ENCODE measurements around the gene TRMO.
A peak's percentile ranks its signal among the peaks of the same experiment; 100 is the strongest.
"Not testable (repeated sequence)": the region's sequence is repeated elsewhere in the genome, so short reads cannot be mapped to it uniquely, and the experiment has no call there.

The TRMO gene, protein sequence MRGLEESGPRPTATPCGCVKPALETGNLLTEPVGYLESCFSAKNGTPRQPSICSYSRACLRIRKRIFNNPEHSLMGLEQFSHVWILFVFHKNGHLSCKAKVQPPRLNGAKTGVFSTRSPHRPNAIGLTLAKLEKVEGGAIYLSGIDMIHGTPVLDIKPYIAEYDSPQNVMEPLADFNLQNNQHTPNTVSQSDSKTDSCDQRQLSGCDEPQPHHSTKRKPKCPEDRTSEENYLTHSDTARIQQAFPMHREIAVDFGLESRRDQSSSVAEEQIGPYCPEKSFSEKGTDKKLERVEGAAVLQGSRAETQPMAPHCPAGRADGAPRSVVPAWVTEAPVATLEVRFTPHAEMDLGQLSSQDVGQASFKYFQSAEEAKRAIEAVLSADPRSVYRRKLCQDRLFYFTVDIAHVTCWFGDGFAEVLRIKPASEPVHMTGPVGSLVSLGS

DNA sequence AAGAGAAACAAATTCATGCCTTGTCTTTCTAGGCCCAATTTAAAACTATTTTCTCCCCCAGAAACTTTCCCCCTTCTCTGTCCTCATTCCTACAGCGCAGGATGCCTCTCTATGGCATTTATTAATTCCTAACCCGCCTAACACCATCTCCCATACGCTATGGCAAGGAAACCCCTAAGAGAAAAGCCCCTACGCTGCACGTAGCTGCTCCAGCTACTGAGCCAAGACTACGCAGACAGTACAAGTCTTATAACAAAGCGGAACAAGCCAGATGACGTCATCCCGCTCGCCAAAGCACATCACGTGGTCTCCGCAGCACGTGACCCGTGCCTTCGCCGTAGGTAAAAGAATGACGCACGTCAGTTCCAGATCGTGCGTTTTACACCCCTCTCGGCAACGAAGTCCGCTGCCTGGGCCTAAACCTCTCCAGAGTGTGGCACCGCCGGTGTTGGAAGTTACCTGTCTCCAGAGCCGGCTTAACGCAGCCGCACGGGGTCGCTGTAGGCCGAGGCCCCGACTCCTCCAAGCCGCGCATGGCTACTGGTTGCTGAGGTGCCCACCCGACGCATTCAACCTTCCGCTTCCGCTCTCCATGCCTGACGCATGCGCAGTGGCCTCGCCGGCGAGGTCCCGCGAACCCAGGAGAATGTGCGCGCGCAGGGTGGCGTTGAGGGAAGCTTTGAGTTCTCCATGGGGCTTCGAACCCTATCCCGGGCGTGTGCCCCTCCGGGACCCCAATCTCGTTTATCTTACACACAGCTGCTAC, at the start of gene TRMO:
TSS of gene TRMO (minus strand) at position 542 of the 766 bp plus-strand sequence. CDS start at position 535, 7 bp downstream.
- peak; percentile 98 for DNase-seq (ENCODE audit: low read depth)

DNA sequence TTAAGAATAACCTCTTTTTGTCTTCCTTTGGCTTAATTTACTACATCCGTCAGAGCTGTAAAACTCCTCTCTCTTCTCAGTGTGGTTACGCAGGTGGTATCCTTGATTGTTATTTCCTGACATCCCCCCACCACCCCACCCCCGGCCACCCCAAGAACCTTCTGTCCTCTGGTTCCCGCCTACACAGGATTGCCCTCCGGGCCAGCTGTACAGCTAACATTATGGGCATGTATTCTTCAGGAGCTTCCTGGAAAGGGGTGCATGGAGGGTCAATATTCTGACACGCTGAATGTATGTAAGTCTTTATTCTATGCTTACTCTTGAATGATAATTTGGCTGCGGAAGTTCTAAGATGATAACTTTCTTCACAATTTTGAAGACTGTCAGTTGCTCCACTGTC, 47.9 kb upstream of the TRMO start:
- no peak for DNase-seq (ENCODE audit: low read depth)

DNA sequence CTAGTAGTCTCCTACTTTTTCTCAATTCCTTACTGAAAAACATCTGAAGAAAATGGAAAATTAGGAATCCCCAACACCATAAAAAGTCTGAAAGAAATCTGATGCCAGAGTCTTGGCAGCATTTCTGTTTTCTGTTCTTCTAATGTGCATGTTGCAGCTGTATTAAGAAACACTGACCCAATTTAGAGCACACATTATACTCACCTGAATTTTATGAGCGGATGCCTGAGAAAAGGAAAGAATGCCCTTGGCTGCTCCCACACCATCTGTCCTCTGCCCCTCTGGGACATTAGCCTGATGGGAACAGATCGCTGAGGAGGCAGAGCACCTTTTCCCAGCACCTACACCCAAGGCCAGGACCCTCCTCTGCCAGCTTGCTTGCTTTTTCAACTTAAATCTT, 46.7 kb upstream of the TRMO start:
- DNase-seq (ENCODE audit: low read depth): no peak

DNA sequence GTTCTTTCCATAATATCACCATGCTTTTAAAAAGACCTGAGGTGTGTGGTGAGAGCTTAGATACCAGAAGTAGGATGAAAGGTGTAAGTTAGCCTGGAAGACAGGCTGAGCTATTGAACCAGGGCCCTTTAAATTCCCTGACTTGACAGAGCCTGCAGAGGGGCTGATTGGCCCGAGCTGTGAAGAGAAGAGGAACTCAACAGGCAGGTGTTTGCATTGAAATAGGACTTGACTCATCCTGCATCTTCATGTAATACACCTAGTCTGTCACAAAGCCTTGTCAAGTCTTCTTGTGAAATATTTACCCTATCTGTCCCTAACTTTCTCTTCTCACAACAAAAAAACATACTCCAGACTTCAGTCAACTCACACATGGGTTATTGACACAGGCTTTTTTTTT, 44.2 kb upstream of the TRMO start:
- DNase-seq (ENCODE audit: low read depth): no peak

DNA sequence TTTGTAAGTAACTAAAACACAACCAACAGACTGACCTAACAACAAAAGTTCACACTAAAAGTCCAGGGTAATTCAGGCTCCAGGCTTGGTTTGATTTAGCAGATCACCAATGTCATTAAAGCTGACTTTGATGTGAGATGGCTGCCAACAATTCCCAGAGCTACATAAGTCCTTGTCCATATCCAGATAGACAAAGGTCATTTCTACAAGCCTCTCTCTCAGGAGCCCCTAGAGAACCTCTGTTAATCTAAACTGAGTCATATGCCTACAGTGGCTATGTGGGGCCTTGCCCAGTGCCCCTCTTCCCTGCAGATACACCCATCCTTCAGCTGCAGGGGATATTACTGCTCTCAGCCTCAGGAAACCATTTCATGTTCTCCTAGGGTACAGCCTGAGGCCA, 42.6 kb upstream of the TRMO start:
- DNase-seq (ENCODE audit: low read depth): no peak

DNA sequence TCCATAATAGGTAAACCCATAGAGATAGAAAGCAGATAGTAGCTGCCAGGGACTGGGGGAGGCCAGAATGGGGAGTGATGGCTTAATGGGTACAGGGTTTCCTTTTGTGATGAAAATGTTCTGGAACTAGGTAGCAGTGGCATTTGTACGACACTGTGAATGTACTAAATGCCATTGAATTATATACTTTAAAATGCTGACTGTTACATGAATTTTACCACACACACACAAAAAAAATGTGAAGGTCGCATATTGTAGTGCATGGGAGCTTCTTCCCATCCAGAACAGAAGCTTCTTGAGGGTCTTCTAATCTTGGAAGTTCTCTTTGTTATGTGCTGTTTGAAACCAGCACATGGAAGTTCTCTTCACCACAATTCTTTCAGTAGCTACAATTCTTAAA, 40.9 kb upstream of the TRMO start:
- no peak for DNase-seq (ENCODE audit: low read depth)

DNA sequence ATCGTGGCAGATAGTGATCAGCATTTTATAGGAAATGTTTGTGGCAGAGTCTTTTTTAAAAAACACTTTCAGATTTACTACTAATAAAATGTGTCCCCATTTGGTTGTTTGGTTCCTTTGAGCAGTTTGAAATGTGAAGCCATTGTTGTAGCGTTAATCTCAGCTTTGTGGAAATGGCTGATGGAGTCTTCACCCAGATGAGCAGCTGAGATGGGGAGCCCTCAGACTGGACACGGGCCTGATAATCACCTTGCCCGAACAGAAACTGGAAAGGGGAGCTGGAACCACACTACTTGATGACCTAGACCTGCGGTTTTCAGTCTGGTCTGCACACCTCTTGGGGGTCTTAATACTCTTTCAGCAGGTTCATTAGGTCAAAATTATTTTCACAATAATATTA, 40.3 kb upstream of the TRMO start:
- no peak for DNase-seq (ENCODE audit: low read depth)

DNA sequence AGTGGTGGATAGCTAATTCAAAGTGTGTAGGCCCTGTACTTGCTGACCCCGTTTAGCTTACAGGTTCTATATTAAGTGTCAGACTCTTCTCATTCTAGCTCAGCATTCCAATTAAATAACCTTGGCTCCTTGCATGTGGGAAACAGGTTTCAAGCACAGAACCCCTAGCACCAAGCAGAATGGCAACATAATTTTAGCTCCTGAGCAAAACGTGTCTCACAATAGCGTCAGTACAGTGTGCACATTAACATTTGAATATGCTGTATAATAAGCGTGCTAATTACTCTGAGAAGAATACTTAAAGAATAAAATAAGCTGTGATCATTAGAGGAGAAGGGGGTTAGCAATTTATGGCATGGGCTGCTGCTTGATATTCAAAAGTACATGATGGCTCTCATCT, 39.8 kb upstream of the TRMO start:
- DNase-seq (ENCODE audit: low read depth): no peak

DNA sequence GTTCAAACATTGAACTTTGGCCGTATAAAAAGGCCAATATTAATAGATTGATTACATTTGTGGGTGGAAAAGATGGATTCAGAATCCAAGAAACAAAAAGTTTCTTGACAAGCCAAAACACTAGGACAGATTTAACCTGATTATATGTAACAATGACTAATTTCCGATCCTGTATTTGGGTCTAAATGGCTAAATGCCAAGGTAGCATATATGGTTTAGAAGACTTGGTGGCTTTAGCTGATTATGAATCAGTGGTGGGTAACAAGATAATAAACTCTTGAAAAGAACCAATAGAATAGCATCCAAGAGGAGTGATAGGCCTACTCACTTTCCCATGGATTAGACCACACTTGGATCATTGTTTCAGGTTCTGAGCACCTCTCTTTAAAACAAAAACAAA, 39.1 kb upstream of the TRMO start:
- DNase-seq (ENCODE audit: low read depth): no peak

DNA sequence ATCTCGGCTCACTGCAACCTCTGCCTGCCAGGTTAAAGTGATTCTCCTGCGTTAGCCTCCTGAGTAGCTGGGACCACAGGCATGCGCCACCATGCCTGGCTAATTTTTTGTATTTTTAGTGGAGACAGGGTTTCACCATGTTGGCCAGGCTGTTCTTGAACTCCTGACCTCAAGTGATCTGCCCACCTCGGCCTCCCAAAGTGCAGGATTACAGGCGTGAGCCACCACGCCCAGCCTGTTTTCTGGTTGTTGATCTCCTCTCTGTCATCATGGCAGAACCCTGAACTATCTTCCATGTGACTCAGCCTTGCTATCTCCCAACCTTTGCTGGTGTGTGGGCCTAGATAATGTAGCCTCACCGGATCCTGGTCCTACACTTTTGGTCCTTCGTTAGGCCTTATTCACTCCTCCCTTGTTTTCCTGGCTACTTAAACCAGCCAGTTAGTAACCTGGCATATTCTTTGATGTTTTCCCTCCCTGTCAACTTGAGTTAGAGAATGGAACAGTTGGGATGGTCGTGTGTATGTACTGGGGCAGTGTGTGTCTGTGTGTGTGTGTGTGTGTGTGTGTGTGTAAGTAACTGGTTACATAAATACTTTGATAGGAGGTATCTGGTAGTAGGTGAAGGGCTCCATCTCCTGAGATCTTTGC, 38.5 kb upstream of the TRMO start:
- DNase-seq (ENCODE audit: low read depth): not testable (repeated sequence)

DNA sequence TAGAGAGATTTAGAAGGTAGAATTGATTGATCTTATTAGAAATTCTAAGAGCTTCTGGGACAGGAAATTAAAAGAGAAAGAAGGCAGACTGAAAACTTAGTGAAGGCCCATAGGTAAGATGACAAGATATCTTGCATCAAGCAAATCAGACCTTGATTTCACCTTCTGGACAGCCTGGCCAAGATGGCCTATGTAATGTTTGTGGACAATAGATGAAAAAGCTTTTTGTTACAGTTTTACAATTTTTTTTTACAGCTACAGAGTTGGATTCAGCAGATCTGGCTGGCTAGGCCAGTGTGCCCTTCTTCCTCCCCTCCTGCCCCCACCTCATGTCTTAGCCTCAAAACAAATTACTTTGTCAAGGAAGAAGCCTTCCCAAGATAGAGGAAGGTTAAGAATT, 37.3 kb upstream of the TRMO start:
- DNase-seq (ENCODE audit: low read depth): no peak

DNA sequence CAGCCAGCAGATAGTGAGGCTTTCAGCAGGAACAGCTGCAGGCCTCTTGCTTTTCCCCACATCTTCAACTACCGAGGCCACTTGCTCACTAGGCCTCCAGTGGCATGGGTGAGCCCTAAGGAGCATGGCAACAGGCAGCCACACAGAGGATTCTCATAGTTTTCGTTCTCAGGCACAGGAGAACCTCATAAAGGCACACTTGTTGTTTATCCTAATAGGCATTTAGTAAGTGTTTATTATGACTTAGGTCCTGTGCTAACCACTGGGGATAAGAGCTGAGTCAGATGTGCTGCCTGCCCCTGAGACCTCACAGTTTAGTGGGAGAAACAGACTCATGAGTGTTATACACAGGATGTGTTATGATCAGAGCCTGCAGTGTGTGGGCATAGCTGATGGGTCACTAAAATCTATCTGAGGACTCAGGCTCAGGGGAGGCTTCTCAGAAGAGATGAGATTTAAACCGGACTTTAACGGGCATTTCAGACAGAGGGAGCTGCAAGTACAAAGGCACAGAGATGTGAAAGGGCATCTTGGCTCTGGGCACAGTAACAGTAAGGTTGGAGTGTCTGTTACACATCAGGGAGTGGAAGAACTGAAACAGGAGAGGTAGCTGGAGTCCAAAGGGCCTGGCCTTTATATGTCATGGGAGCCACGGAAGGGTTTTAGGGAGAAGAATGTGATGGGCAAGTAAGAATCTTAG, 36.7 kb upstream of the TRMO start:
- DNase-seq (ENCODE audit: low read depth): no peak

DNA sequence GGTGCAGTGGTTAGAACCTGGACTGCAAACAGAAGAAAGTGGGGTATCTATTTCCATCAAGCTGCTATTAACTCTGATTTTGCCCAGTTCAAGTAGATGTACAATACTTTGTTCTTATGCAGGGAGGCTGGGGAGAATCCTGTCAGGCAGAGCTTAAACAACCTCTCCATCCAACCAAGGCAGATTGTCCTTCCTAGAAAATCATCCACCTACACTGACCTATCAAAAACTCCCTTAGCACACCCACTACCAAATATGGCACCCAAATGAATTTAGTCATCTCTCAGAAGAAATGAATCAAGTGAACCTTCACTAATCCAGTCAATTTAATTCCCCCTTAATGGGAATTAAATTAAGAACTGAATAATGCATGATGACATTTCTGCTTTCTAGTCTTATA, 34.0 kb upstream of the TRMO start:
- DNase-seq (ENCODE audit: low read depth): no peak

DNA sequence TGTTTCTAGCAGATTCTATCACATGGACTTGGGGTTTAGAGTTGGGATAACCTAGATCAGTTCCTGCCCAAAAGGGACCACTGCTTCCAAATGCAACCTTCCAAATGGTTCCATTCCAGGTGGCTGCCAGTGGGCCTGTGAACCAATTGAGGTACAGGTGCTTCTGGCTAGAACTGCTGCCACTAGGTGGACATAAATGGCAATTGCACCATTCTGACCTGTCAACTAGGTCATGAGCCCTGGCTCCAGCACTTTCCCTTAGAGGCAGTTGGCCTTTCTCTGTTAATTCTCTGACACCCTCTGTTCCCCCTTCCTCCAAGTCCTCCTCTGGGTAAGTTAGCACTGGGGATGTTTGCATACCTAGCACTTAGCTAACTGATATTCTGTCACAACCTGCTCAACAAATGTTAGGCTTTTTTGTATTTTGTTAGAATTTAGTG, 32.3 kb upstream of the TRMO start:
- DNase-seq (ENCODE audit: low read depth): no peak

DNA sequence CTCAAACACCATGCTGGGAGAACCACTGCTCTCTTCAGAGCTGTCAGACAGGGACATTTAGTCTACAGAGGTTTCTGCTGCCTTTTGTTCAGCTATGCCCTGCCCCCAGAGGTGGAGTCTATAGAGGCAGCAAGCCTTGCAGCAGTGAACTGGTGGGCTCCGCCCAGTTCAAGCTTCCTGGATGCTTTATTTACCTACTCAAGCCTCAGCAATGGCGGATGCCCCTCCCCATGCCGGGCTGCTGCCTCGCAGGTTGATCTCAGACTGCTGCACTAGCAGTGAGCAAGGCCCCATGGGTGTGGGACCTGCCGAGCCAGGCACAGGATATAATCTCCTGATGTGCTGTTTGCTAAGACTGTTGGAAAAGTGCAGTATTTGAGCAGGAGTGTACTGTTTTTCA, 28.6 kb upstream of the TRMO start:
- DNase-seq (ENCODE audit: low read depth): not testable (repeated sequence)

DNA sequence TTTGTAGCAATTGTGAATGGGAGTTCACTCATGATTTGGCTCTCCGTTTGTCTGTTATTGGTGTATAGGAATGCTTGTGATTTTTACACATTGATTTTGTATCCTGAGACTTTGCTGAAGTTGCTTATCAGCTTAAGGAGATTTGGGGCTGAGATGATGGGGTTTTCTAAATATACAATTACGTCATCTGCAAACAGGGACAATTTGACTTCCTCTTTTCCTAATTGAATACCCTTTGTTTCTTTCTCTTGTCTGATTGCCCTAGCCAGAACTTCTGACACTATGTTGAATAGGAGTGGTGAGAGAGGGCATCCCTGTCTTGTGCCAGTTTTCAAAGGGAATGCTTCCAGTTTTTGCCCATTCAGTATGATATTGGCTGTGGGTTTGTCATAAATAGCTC, 24.8 kb upstream of the TRMO start:
- not testable (repeated sequence) for DNase-seq (ENCODE audit: low read depth)

DNA sequence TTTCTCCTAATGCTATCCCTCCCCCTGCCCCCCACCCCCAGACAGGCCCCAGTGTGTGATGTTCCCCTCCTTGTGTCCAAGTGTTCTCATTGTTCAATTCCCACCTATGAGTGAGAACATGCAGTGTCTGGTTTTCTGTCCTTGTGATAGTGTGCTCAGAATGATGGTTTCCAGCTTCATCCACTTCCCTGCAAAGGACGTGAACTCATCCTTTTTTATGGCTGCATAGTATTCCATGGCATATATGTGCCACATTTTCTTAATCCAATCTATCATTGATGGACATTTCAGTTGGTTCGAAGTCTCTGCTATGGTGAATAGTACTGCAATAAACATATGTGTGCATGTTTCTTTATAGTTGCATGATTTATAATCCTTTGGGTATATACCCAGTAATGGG, 23.2 kb upstream of the TRMO start:
- not testable (repeated sequence) for DNase-seq (ENCODE audit: low read depth)

DNA sequence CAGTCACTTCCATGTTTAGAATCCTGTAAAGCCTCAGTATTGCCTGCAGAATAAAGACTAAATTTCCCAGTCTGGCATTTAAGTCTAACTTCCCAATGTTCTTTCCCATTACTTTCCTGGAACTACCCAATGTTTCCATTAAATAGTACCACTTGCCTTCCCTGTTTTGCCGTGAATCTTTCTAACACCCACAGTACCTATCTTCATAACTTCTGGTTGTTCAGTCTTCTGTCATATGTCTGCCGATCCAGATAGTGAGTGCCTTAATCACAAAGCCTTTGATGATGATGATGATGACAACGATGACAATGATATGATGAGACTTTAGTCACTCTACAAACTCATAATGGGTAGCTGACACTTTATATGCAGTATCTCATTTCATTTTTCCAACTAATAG, 22.3 kb upstream of the TRMO start:
- DNase-seq (ENCODE audit: low read depth): no peak

DNA sequence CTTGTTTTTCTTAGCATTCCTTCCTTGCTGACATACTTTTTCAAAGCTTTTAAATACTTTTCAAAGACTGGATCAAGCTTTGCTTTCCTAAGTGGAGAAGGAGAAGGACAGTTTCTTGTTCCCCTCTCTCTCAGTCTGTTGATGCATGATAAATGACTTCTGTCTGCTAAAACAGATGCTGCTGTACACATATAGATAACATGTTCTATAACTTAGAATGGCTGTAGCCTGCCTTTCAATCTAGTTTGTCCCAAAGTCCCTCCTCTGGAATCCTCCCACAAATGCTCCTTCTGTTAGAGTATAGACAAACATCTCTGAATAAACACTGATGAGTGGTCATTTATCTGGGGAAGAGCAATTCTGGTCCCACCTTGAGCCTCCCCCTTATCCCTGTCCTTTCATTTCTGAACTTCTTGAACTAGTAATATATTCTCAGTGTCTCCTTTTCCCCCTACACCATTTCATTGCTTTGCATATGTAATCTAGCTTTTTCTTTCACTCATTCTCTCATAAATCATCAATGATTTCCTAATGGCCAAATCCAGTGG, 21.1 kb upstream of the TRMO start:
- no peak for DNase-seq (ENCODE audit: low read depth)

DNA sequence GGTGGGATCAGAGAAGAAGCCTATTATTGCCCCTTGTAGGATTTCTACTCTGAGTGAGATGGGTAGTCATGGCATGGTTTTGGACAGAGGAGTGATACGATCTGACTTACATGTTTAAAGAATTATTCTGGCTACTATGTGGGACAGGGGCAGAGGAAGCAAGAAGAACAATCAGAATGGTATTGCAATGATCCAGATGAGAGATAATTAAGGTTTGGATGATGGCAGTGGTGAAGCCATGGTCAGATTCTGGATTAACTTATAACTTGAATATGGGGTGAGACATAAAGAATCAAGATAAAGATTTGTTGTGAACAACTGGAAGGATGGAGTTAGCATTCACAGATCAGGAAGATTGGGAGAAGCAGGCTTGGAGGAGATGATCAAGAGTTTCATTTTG, 19.0 kb upstream of the TRMO start:
- no peak for DNase-seq (ENCODE audit: low read depth)

DNA sequence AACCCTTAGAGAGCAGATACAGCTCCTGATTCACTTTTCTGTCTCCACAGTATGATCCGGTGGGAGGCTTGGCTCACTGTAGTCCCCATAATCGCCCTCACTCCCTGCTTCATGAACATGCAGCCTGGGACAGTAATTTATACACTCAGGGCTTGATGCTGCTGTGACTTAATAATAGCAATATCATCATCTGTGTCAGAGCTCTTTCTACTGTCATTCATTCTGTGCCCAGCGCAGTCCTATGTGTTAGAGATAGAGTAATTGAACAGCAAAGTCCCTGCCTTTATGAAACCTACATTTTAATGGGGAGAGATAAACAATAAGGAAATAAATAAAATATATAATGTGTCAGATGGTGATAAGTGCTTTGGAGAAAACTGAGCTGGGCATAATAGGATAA, 18.4 kb upstream of the TRMO start:
- DNase-seq (ENCODE audit: low read depth): no peak

DNA sequence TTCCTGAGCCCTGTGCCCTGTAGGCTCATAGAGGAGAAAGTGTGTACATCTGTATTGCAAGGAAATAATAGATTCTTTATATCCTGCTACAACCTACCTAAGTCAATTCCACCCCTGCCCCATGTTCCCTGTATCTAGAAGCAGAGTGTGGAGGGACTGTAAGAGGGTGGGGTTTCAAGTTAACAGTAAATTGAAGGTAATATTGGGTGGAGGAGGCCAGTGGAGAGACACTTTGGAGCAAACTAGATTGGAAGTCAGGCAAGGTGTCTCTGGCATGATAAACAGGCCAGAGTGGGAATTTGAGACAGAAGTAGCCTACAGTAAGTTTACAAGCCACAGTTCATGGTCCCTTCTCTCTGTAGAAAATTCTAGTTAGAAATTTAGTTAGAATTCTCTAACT, 17.9 kb upstream of the TRMO start:
- no peak for DNase-seq (ENCODE audit: low read depth)

All from HS-5 (cell line).